HepG2 (cell line): Measurements from ENCODE around the gene SYNE3. TPM values are rescaled to one million over a fixed set of nuclear protein-coding genes. Genes with fewer than 3 reads are reported as not detected.

Experiments used
- ARID2 ChIP-seq: sonication (generic); formaldehyde crosslinking; IDR thresholded peaks from 2 replicates; pipeline ENCODE4 v1.8.1; 2022; ENCODE audit warnings: mild to moderate bottlenecking, missing genetic modification reagents, borderline replicate concordance
- FOXM1 ChIP-seq: sonication (generic); formaldehyde crosslinking; IDR thresholded peaks from 2 replicates; pipeline ENCODE4 v1.5.0; 2020; ENCODE audit warnings: missing genetic modification reagents
- IKZF4 ChIP-seq: sonication (generic); formaldehyde crosslinking; IDR thresholded peaks from 2 replicates; pipeline ENCODE4 v1.5.1; 2020; ENCODE audit warnings: borderline replicate concordance, mild to moderate bottlenecking, low read depth, missing genetic modification reagents; ENCODE audit errors: not compliant biosample characterization
- JUND ChIP-seq: sonication (generic); formaldehyde crosslinking; IDR thresholded peaks from 2 replicates; pipeline ENCODE4 v1.8.0; 2022; ENCODE audit warnings: mild to moderate bottlenecking, missing genetic modification reagents
- MAFG ChIP-seq: sonication (generic); formaldehyde crosslinking; IDR thresholded peaks from 2 replicates; pipeline ENCODE4 v1.5.1; 2020; ENCODE audit warnings: mild to moderate bottlenecking, missing genetic modification reagents
- MYC ChIP-seq: sonication (generic); formaldehyde crosslinking; IDR thresholded peaks from 2 replicates; pipeline ENCODE4 v1.9.0; 2021; ENCODE audit warnings: missing genetic modification reagents, borderline replicate concordance
- RBM22 ChIP-seq: fragments of 200-400 bp; formaldehyde crosslinking; optimal IDR thresholded peaks from 2 replicates; pipeline ENCODE3; 2017; ENCODE audit warnings: mild to moderate bottlenecking, low read length, moderate library complexity
- TBX3 ChIP-seq: fragments of 450-650 bp; IDR thresholded peaks from 2 replicates; pipeline ENCODE4 v1.6.1; 2017; ENCODE audit warnings: antibody characterized with exemption, mild to moderate bottlenecking, inconsistent platforms, borderline replicate concordance
- TCF12 ChIP-seq, 2 experiments: fragments of 450-650 bp in 1 of 2; sonication (generic) in 1 of 2; formaldehyde crosslinking in 1 of 2; IDR thresholded peaks; 2 replicates each; pipeline versions ENCODE4 v1.6.1 to v1.8.0; 2017 to 2022; ENCODE audit warnings: antibody characterized with exemption in 1 of 2, mild to moderate bottlenecking in 1 of 2, missing genetic modification reagents in 1 of 2, moderate library complexity in 1 of 2
- ZFY ChIP-seq: sonication (generic); formaldehyde crosslinking; IDR thresholded peaks from 2 replicates; pipeline ENCODE4 v1.4.0; 2020; ENCODE audit warnings: missing genetic modification reagents
- ZNF101 ChIP-seq: sonication (generic); formaldehyde crosslinking; IDR thresholded peaks from 2 replicates; pipeline ENCODE4 v1.4.0; 2020; ENCODE audit warnings: mild to moderate bottlenecking, low read depth, missing genetic modification reagents, borderline replicate concordance
- ZNF205 ChIP-seq: IDR thresholded peaks from 2 replicates; pipeline ENCODE4 v1.6.1; 2018; ENCODE audit warnings: missing biosample characterization, missing genetic modification reagents
- ZNF644 ChIP-seq: IDR thresholded peaks from 2 replicates; pipeline ENCODE4 v1.6.1; 2016; ENCODE audit warnings: low read depth
- polyA plus RNA-seq, 8 experiments: library from polyadenylated mRNA; depleted of rRNA in 3 of 8; stranded (reverse) in 7 of 8; unstranded in 1 of 8; fragments of >200 nt; fragmentation: Illumina TruSeq in 4 of 8; extraction: Trizol in 4 of 8; gene quantifications; 2 replicates each; pipeline versions ENCODE4 v1.2.1 to v1.2.3, GENCODE V29; 2011 to 2016; ENCODE audit warnings: low read depth in 4 of 8, missing spikeins in 1 of 8, mixed read lengths in 1 of 8; ENCODE audit not compliant: insufficient read depth in 1 of 8
- total RNA-seq, 5 experiments: library from RNA; depleted of rRNA; stranded (reverse); fragments of >200 nt; fragmentation: Illumina TruSeq; extraction: Trizol; gene quantifications; 2 replicates each; pipeline ENCODE4 v1.2.3, GENCODE V29; 2016; ENCODE audit warnings: low read depth in 1 of 5
- TF ChIP-seq, protein P1 (sequence below): IDR thresholded peaks from 2 replicates; pipeline ENCODE4 v1.6.1; 2016; ENCODE audit warnings: missing genetic modification reagents, missing compliant biosample characterization
- TF ChIP-seq, protein P2 (sequence below): sonication (generic); formaldehyde crosslinking; IDR thresholded peaks from 2 replicates; pipeline ENCODE4 v1.4.0; 2020; ENCODE audit warnings: missing genetic modification reagents, borderline replicate concordance
- TF ChIP-seq, protein P3 (sequence below): sonication (generic); formaldehyde crosslinking; conservative IDR thresholded peaks from 2 replicates; pipeline ENCODE4 v1.4.0; 2020; ENCODE audit warnings: missing genetic modification reagents
- TF ChIP-seq, protein P4 (sequence below): sonication (generic); formaldehyde crosslinking; IDR thresholded peaks from 2 replicates; pipeline ENCODE4 v1.4.0; 2020; ENCODE audit warnings: missing genetic modification reagents

SYNE3 gene
- total and polyA plus RNA-seq, 2 of the 13 experiments (the other 11 are each of a cell fraction or from before 2014, with no cell fraction given), result 7.8 to 8.0 TPM

DNA sequence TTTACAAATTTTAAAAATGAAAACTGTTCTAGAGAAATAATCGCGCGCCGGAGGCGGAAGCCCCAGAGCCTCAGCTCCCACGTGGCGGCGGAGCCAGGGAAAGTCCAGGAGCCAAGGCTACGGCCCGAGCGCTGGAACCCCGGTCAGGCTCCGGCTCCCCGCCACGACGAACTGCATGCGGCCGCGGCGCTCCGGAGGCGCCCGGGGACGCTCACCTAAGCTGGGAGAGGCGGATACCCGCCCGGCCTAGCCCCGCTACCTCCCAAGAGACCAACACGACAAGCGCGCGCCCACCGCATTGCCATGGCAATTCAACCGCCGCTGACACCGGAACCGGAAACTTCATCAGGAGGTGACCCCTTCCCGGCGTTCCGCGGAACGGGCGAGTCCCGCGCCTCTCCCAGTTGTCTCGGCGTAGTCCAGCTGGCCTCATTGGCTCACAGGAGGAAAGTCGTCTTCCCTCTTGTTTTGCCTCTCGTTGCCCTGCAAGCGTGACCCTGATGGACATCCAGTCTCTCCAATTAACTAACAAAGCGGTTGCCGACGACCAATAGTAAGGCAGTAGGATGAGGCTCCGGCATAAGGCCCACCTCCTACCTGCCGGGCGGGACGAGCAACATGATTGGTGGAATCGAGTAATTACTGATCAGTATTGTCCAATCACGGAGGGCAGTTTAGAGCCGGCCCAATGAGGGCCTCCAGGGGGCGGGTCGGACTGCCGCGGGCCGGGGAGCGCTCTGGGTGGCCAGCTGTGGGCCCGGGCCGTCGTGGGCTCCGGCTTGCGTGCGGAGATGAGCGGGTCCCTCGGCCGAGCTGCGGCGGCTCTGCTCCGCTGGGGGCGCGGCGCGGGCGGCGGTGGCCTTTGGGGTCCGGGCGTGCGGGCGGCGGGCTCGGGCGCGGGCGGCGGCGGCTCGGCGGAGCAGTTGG is 18.1 kb upstream of the SYNE3 start, which contains the start of gene GLRX5 (continued):
- TF ChIP-seq IKZF4 (no peak), ZNF644 (CRISPR knock-in tag) (no peak), MAFG (CRISPR knock-in tag) (no peak), ARID2 (no peak), JUND (CRISPR knock-in tag) (no peak), TBX3 (no peak), TCF12 (IDR thresholded peaks at IDR 0.05) (no peak), TCF12 (CRISPR knock-in tag; IDR thresholded peaks at IDR 0.05) (no peak), ZNF205 (CRISPR knock-in tag) (no peak), ZNF101 (CRISPR knock-in tag) (no peak), RBM22 (peak; percentile 72), ZFY (CRISPR knock-in tag) (peak; percentile 84), FOXM1 (peak; percentile 62; the same call in 1 of the 2 replicates), MYC (CRISPR knock-in tag) (peak; percentile 94)
- TF ChIP-seq, protein P1, sequence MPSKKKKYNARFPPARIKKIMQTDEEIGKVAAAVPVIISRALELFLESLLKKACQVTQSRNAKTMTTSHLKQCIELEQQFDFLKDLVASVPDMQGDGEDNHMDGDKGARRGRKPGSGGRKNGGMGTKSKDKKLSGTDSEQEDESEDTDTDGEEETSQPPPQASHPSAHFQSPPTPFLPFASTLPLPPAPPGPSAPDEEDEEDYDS (CRISPR knock-in tag), result peak; percentile 86
- TF ChIP-seq, protein P2, sequence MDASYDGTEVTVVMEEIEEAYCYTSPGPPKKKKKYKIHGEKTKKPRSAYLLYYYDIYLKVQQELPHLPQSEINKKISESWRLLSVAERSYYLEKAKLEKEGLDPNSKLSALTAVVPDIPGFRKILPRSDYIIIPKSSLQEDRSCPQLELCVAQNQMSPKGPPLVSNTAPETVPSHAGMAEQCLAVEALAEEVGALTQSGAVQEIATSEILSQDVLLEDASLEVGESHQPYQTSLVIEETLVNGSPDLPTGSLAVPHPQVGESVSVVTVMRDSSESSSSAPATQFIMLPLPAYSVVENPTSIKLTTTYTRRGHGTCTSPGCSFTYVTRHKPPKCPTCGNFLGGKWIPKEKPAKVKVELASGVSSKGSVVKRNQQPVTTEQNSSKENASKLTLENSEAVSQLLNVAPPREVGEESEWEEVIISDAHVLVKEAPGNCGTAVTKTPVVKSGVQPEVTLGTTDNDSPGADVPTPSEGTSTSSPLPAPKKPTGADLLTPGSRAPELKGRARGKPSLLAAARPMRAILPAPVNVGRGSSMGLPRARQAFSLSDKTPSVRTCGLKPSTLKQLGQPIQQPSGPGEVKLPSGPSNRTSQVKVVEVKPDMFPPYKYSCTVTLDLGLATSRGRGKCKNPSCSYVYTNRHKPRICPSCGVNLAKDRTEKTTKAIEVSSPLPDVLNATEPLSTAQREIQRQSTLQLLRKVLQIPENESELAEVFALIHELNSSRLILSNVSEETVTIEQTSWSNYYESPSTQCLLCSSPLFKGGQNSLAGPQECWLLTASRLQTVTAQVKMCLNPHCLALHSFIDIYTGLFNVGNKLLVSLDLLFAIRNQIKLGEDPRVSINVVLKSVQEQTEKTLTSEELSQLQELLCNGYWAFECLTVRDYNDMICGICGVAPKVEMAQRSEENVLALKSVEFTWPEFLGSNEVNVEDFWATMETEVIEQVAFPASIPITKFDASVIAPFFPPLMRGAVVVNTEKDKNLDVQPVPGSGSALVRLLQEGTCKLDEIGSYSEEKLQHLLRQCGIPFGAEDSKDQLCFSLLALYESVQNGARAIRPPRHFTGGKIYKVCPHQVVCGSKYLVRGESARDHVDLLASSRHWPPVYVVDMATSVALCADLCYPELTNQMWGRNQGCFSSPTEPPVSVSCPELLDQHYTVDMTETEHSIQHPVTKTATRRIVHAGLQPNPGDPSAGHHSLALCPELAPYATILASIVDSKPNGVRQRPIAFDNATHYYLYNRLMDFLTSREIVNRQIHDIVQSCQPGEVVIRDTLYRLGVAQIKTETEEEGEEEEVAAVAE (CRISPR knock-in tag), result peak; percentile 96
- TF ChIP-seq, protein P3, sequence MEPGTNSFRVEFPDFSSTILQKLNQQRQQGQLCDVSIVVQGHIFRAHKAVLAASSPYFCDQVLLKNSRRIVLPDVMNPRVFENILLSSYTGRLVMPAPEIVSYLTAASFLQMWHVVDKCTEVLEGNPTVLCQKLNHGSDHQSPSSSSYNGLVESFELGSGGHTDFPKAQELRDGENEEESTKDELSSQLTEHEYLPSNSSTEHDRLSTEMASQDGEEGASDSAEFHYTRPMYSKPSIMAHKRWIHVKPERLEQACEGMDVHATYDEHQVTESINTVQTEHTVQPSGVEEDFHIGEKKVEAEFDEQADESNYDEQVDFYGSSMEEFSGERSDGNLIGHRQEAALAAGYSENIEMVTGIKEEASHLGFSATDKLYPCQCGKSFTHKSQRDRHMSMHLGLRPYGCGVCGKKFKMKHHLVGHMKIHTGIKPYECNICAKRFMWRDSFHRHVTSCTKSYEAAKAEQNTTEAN (CRISPR knock-in tag), result peak; percentile 38; the same call in 1 of the 2 replicates
- TF ChIP-seq, protein P4, sequence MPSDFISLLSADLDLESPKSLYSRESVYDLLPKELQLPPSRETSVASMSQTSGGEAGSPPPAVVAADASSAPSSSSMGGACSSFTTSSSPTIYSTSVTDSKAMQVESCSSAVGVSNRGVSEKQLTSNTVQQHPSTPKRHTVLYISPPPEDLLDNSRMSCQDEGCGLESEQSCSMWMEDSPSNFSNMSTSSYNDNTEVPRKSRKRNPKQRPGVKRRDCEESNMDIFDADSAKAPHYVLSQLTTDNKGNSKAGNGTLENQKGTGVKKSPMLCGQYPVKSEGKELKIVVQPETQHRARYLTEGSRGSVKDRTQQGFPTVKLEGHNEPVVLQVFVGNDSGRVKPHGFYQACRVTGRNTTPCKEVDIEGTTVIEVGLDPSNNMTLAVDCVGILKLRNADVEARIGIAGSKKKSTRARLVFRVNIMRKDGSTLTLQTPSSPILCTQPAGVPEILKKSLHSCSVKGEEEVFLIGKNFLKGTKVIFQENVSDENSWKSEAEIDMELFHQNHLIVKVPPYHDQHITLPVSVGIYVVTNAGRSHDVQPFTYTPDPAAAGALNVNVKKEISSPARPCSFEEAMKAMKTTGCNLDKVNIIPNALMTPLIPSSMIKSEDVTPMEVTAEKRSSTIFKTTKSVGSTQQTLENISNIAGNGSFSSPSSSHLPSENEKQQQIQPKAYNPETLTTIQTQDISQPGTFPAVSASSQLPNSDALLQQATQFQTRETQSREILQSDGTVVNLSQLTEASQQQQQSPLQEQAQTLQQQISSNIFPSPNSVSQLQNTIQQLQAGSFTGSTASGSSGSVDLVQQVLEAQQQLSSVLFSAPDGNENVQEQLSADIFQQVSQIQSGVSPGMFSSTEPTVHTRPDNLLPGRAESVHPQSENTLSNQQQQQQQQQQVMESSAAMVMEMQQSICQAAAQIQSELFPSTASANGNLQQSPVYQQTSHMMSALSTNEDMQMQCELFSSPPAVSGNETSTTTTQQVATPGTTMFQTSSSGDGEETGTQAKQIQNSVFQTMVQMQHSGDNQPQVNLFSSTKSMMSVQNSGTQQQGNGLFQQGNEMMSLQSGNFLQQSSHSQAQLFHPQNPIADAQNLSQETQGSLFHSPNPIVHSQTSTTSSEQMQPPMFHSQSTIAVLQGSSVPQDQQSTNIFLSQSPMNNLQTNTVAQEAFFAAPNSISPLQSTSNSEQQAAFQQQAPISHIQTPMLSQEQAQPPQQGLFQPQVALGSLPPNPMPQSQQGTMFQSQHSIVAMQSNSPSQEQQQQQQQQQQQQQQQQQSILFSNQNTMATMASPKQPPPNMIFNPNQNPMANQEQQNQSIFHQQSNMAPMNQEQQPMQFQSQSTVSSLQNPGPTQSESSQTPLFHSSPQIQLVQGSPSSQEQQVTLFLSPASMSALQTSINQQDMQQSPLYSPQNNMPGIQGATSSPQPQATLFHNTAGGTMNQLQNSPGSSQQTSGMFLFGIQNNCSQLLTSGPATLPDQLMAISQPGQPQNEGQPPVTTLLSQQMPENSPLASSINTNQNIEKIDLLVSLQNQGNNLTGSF (CRISPR knock-in tag), result no peak
